ENCODE results near the gene SORCS2. TPM values are rescaled to one million over a fixed set of nuclear protein-coding genes. Genes with fewer than 3 reads are reported as not detected.

Gene SORCS2
- total RNA-seq, 1 donor from 2014 or later, result 5.2 TPM

GRCh38 chr4:7506572-7506971 is 314.2 kb downstream of the SORCS2 start:
- H3K36me3 Mint-ChIP-seq, result no peaks in the 10 kb centered on the region
- H3K4me3 Mint-ChIP-seq, result peak overlapping the region; percentile 39
- Histone ChIP-seq H3K9me3 (ENCODE audit: low read depth) (no peaks in the 10 kb centered on the region), H3K27ac (no peak overlapping the region), H3K79me2 (ENCODE audit: low read depth) (no peaks in the 10 kb centered on the region), H3K9ac (no peak overlapping the region), H2AFZ (replicated peaks) (no peak overlapping the region), H3K36me3 (no peaks in the 10 kb centered on the region), H3K4me1 (peaks cover 19% of the 10 kb centered on the region), H3K4me2 (no peak overlapping the region), H3F3A (ENCODE audit: low read depth) (no peaks in the 10 kb centered on the region), H4K20me1 (ENCODE audit: low read depth) (no peaks in the 10 kb centered on the region), H3K4me3 (no peak overlapping the region), H3K27me3 (no peaks in the 10 kb centered on the region)
- peaks cover 70% of the 10 kb centered on the region for H3K4me1 Mint-ChIP-seq
- DNase-seq (ENCODE audit: low spot score), result no peak
- TF ChIP-seq CTCF (IDR thresholded peaks at IDR 0.05), result no peak
- no peak for TF ChIP-seq EZH2 (IDR thresholded peaks at IDR 0.05)
- TF ChIP-seq EZH2phosphoT487 (IDR thresholded peaks at IDR 0.05), result no peak
- H3K27me3 Mint-ChIP-seq (ENCODE audit: insufficient read depth, low read depth), result peaks cover 3% of the 10 kb centered on the region
- no peaks in the 10 kb centered on the region for H3K9me3 Mint-ChIP-seq
- H3K27ac Mint-ChIP-seq, result peak overlapping the region; percentile 91

GRCh38 chr4:7507381-7507780 is 315.0 kb downstream of the SORCS2 start:
- peak overlapping the region; percentile 89 for H3K27ac Mint-ChIP-seq
- H3K4me3 Mint-ChIP-seq, result no peak overlapping the region
- Histone ChIP-seq H3K27me3 (no peaks in the 10 kb centered on the region), H3K4me3 (no peak overlapping the region), H3K9me3 (ENCODE audit: low read depth) (no peaks in the 10 kb centered on the region), H3K4me2 (no peak overlapping the region), H3K79me2 (ENCODE audit: low read depth) (no peaks in the 10 kb centered on the region), H3F3A (ENCODE audit: low read depth) (no peaks in the 10 kb centered on the region), H3K36me3 (no peaks in the 10 kb centered on the region), H3K9ac (no peak overlapping the region), H2AFZ (replicated peaks) (no peak overlapping the region), H3K27ac (no peak overlapping the region), H4K20me1 (ENCODE audit: low read depth) (no peaks in the 10 kb centered on the region), H3K4me1 (peaks cover 19% of the 10 kb centered on the region)
- no peaks in the 10 kb centered on the region for H3K36me3 Mint-ChIP-seq
- H3K9me3 Mint-ChIP-seq, result no peaks in the 10 kb centered on the region
- DNase-seq (ENCODE audit: low spot score), result no peak
- peaks cover 73% of the 10 kb centered on the region for H3K4me1 Mint-ChIP-seq
- TF ChIP-seq EZH2 (IDR thresholded peaks at IDR 0.05), result no peak
- no peak for TF ChIP-seq CTCF (IDR thresholded peaks at IDR 0.05)
- H3K27me3 Mint-ChIP-seq (ENCODE audit: insufficient read depth, low read depth), result no peaks in the 10 kb centered on the region

- Mint-ChIP-seq H3K27me3 (ENCODE audit: insufficient read depth, low read depth) (peaks cover 2% of the 10 kb centered on the region), H3K4me3 (no peak overlapping the region), H3K4me1 (peaks cover 66% of the 10 kb centered on the region), H3K36me3 (no peaks in the 10 kb centered on the region), H3K27ac (no peak overlapping the region), H3K9me3 (no peaks in the 10 kb centered on the region)
- no peaks in the 10 kb centered on the region for H3K79me2 ChIP-seq (ENCODE audit: low read depth)
- no peaks in the 10 kb centered on the region for H3K36me3 ChIP-seq
- no peak overlapping the region for H3K9ac ChIP-seq
- DNase-seq (ENCODE audit: low spot score), result no peak
- H3K4me1 ChIP-seq, result peaks cover 12% of the 10 kb centered on the region
- TF ChIP-seq EZH2 (IDR thresholded peaks at IDR 0.05) (no peak), CTCF (IDR thresholded peaks at IDR 0.05) (no peak), EZH2phosphoT487 (IDR thresholded peaks at IDR 0.05) (no peak)
- no peaks in the 10 kb centered on the region for H3K27me3 ChIP-seq
- no peak overlapping the region for H3K27ac ChIP-seq
- H3K4me2 ChIP-seq, result no peak overlapping the region
- H3K4me3 ChIP-seq, result no peak overlapping the region
- no peak overlapping the region for H2AFZ ChIP-seq (replicated peaks)
- H4K20me1 ChIP-seq (ENCODE audit: low read depth), result no peaks in the 10 kb centered on the region
- no peaks in the 10 kb centered on the region for H3F3A ChIP-seq (ENCODE audit: low read depth)
- no peaks in the 10 kb centered on the region for H3K9me3 ChIP-seq (ENCODE audit: low read depth)
Observed at GRCh38 chr4:7510066-7510465, 317.7 kb downstream of the SORCS2 start.

Measured in neural progenitor cell (in vitro differentiated cells).